HPDE6-E6E7 (cell line): Measurements from ENCODE around the gene WSCD1.

ENCODE experiments used
- DNase-seq: peaks from one replicate; pipeline ENCODE4 v3.0.0; 2011; ENCODE audit warnings: missing footprints; ENCODE audit errors: extremely low spot score

WSCD1 gene

DNA sequence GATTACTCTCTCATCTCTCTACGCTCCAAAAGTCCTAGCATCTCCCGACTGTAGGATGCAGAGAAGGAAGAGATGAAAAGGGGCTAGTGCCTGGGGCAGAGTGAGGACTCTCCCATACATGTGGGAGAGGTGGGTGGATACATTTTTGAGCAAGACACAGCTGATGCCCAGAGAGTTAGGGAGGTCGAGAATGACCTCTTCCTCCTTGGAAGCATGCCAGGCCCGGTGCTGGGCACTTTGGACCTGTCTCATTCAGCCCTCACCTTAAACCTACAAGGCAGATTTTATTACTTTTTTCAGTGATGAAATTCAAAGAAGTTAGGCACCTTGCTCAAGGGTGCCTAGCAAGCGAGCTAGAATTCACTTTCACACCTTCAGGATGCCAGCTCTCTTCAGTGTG is 38.2 kb downstream of the WSCD1 start:
- no peak for DNase-seq

DNA sequence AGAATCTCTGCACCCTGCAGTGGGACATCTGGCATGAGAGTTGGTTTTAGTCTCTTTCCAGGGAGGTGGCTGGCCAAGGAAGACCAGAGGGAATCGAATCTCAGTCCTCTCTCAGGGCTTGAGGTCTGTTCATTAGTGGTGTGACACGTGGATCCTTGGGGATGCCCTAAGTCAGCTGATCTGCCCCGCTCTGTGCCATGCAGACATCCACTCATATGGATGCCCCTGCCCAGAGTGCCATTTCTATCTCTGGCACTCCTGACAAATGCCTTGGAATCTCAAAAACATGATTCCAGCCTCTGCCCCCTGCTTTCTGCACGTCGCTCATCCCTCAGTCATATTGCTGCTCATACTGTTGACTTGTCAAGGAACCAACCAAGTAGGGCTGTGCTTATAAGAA is 38.8 kb downstream of the WSCD1 start:
- no peak for DNase-seq

DNA sequence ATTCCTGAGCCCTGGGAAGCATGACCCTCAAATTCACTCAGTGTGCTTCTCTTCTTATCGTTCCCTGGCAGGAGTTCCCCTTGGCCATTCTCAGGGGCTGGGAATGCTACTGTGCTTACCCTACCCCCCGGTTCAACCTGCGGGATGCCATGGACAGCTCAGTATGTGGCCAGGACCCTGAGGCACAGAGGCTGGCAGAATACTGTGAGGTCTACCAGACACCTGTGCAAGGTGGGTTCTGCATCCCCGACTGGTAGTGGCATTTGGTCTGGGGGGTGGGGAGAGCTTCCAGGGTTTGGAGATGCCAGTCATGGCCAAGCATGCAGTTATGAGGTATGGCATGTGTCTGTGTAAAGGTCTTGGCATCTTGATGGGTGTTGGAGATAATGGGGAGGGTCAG is 39.4 kb downstream of the WSCD1 start:
- DNase-seq, result no peak

DNA sequence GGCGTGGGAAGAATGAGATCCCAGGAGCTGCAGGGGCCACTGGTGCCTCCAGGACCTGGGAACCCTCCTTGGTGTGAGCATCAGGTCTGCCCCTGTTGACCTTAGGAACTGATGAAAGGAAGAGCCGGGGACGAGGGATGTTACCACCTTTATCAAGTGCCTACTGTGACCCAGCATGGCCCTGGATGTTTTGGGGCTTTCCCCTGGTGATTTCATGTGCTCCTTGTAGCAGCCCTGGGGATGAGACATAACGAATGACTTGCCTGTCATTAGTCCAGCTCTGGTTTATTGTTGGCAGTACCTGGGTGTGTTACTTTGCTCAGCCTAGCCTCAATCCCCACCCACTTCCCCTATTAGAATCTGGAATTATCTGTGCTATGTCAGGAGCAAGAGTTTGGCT is 39.9 kb downstream of the WSCD1 start:
- no peak for DNase-seq

DNA sequence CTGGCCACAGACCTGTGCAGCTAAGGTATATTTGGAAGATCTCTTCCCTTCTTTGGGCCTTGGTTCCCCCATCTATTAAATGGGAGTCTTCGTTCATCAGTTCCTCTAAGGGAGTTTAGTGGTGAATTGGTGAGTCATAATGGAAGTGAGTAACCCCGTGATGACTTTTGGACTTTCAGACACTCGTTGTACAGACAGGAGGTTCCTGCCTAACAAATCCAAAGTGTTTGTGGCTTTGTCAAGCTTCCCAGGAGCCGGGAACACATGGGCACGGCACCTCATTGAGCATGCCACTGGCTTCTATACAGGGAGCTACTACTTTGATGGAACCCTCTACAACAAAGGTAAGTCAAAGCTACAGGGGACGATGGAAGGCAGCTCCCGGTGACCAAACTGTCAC is 40.4 kb downstream of the WSCD1 start:
- DNase-seq, result no peak

DNA sequence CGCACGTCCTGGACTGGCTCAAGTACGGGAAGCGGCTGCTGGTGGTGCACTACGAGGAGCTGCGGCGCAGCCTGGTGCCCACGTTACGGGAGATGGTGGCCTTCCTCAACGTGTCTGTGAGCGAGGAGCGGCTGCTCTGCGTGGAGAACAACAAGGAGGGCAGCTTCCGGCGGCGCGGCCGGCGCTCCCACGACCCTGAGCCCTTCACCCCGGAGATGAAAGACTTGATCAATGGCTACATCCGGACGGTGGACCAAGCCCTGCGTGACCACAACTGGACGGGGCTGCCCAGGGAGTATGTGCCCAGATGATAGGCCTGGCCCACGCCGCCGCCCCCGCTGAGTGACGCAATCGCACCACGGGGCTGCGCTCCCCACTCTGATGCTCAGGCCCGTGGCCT is 50.2 kb downstream of the WSCD1 start:
- no peak for DNase-seq

DNA sequence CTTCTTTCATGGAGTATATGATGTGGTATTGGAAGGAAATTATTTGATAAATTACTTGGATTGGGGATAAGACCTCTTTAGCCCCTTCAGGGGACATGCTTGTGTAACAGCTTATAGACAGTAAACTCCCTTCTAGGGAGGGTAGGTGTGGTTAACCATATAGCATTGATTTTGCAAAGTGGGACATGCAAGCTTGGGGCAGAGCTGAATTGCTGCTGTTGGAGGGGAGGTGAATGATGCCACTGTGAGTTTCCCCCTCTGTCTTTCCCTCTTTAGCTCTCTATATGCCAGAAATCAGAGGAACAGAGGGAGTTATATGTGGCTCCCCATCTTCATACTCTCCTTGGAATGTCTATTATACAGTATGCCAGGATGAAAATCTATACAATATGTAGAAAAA is 54.7 kb downstream of the WSCD1 start:
- no peak for DNase-seq

DNA sequence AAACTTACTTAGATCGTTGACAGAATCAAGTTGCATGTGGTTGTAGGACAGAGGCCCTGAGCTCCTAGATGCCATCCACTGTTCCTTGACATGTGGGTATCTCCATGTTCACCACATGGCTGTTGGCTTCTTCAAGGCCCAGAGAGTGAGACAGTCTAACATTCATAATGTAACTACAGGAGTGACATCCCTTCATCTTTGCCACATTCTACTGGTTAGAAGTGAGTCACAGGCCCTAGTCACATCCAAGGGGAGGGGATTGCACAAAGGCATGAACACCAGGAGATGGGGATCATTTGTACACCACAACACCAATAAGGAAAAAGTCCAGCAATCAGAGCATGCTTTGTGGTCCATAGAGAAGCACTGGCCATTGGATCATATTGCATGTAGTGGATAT is 56.6 kb downstream of the WSCD1 start:
- no peak for DNase-seq

DNA sequence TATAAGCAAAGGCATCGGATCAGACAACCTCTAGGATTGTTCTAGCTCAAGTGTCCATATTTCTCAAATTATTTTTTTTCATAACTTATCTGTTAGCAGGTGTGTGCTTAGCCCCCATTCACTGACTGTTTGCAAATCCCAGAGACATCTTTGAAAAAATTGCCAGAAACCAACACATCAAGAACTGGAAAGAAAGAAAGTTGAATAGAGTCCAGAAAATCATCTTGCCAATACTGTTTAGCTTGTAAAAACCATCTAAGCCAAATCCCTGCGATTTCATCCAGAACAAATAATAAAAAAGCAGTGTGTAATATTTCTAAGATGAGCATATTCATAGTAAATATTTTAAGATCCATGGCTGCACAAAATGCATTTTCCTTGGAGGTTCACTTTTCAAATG is 64.5 kb downstream of the WSCD1 start:
- no peak for DNase-seq

DNA sequence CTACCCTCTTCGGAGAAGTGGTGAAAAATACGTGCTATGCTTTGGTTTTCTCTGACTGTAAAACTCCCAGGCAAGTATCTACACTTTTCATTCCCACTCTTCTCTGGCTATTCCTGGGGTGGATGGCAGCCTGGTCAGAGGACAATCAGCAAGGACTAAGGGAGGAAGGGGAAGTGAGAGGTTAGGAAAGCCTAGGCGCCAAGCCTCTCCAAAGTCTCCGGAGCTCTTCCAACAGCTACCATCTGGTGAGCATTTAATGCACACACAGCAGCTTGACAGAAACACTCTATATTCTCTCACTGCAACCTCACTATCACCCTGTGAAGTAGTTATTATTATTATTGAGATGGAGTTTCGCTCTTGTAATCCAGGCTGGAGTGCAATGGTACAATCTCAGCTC is 65.1 kb downstream of the WSCD1 start:
- no peak for DNase-seq

DNA sequence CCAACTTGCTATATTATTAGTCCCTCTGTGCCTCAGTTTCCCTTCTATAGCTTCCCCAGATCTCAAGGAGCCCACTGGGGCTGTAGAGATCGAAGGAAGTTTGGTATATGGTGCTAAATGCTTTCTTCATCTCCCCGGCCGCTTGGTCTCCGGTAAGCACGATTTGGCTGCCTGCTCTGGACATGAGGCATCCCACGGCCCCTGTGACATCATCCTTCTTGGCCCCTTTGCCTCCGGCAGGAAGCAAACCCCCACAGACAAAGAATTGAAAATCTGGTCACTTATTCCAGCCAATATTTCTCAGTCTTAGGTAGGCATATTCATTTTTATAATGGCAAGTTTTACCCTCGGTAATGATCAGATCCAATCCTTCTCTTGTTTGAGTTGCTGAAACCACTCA is 65.8 kb downstream of the WSCD1 start:
- no peak for DNase-seq

DNA sequence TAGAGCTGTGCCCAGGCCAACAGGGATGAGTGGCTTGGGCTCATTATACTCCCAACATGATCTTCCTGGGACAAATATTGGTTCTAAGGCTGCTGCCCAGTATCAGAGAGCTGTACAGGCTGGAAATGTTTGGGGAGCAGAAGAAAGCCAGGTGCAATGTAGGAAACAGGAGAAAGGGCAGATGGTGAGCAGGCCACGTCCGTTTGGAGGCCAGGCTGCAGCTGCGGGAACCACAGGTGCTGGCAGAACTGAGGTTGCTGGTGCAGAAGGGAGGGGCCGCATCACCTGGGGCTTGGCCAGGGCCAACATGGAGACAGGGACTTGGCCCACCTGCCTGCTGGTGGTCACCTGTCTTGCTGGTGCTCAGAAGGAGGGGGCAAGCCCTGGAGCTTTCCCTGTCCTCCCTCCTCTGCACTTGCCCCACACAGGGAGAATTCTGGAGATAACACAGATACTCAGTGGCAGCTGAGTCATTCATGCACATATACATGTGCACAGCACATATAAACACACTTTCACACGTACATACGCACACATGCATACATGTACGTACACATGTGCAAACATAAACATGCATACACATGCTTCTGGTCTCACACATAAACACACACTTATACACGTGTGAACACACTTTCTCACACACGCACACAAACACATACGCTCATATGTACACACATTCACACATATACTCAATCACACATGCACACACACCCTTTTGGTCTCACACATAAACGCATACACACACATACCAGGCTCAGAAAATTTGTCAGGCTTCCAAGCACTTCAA is 67.7 kb downstream of the WSCD1 start:
- no peak for DNase-seq

DNA sequence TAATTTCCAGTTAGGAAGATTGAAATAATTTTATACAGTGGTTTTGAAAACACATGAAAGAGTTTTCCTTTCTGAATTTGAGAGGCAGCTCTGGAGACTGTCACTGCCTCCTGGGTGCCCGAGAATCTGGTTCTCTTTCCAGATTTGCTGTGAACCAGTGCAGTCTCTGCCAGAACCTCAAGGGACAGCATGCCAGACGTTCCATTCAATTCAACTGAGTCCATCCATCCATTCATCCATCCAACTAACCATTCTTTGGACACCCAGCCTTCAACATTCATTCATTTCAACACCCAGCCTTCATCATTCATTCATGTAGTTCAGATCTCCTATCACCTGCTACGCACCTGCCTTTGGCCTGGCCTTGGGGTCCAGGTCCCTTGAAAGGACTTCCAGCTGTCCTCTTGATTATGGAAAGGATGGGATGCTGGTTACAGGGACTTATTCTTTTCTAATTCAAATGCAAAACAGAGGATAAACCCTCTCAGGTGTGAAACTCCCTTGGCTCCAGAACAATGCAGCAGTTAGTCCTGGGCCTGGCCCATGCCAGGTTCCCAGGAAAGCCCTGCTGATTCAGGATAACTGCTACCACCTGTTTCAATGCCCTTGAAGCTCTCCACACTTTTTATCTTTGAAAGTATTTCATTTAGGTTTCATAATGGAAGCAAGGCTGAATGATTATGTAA is 68.7 kb downstream of the WSCD1 start:
- DNase-seq, result no peak

DNA sequence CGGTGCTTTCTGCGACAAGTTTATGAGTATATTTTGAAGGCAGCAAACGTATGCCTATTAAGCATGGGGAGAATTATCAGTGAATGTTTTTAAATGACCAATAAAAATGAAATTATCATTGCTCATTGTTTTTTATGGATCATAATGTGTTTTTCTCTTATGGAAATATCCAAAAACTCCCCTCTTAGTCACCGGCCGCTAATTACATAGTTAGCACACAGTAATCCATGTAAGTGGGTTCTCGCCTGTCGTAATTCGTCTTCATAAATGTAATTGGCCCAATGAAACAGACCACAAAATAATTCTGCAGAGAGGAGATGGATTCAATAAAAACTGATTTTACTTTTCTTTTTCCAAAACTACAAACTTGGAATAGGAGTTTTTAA is 69.3 kb downstream of the WSCD1 start:
- no peak for DNase-seq

DNA sequence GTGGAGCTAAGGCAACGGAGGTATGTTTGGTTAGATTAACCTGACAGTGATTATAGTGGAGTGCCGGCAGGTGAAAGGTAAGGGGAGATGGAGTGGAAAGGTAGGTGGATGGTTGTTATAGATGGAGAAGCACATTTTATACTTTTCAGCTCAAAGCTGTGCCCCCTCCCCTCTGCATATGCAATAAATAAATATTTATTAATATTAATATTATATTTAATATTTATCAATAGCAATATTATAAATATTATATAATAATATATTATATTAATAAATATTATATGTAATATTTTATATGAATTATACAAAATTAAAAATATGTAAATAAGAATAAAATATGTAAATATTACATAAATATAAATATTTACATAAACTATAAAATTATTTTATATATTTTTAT is 70.0 kb downstream of the WSCD1 start:
- DNase-seq, result no peak

DNA sequence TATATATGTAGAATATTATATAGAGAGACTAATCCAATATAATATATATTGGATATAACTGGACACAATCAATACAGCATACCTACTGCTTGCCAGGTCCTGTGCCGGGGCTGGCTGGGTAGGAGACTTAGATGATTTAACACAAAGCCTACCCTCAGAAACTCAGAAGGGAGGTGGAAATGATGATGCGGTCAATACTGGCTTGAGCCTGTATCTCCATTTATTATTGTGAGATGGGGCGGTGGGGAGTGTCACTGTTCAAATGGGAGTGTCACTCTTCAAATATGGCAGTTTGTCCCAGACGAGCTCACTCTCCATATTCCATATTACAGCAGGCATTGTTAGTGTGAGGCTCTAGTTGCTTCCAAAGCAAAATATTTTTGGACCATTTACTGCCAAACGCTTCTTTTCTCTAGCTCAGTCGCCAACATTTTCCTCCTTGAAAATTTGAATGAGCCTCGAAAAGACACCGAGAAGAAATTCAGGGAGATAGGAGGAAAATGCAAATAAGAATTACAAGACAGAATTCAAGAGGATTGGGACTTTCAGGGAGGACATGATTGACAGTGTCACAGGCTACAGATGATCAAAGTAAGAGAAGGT is 70.7 kb downstream of the WSCD1 start:
- DNase-seq, result no peak

DNA sequence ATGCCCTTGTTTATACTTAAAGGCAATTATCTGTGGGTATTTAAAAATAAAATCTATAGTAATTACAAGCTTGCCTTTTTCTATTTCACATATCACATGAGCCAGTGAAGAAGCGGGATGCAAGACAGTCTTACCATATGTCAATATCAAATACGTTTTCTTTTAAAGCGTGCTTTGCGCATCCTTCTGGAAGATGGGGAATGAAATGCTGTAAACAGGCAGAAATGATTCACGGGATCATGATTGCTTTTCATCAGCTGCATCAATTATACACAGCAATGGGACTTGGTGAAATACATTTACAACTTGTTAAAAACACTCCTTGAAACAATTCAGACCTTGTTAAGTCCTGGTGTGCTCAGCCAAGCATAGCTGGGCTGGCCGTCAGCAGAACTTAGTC is 72.5 kb downstream of the WSCD1 start:
- no peak for DNase-seq

DNA sequence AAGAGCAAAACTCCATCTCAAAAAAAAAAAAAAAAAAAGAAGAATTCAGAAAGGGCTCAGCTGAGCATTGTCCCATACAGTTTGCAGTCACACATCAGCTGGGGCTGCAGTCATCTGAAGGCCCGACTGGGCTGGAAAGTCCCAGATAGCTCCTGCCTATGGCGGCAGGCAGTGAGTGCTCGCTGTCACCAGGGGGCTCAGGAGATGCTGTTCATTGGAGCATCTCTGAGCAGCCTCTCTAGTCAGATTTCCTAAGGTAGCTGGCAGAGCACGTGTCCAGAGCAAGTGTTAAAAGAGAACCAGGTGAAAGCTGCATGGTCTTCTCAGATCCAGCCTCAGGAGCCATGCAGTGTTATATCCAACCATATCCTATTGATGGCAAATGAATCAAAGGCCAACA is 75.8 kb downstream of the WSCD1 start:
- DNase-seq, result no peak

DNA sequence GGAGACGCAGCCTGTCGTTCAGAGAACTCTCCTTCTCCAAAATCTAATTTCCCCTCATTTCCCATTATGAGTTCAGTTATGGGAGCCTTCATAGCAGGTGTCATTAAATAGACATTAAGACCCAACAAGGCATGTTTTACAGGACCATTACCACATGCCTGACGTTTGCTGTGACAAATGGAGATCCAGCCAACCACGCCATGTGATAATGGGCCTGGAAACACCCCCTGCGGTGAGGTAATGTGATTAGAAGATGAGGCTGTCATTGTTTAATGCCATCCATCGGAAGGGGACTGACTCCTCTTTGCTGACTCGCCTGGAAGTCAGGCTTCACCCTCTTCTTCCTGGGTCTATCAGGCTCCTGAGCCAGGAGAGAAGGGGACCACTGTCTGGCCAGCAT is 76.9 kb downstream of the WSCD1 start:
- no peak for DNase-seq

DNA sequence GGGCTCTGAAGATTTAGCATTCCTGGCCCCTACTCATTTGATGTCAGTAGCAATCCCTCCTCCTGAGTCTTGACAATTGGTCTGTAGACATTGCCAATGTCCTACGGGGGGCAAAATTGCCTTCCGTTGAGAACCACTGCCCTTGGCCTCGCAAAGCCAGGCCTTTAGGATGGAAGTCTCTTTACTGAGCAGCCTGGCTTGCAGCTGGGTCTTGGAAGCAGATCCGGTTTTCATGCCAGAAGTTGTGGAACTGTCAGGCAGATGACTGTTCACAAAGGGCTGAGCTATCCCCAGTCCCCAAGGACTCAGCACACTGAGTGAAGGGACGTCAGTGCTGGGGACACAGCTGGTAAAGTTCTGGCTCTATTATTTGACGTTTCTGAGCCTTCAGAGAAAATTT is 83.2 kb downstream of the WSCD1 start:
- DNase-seq, result no peak

DNA sequence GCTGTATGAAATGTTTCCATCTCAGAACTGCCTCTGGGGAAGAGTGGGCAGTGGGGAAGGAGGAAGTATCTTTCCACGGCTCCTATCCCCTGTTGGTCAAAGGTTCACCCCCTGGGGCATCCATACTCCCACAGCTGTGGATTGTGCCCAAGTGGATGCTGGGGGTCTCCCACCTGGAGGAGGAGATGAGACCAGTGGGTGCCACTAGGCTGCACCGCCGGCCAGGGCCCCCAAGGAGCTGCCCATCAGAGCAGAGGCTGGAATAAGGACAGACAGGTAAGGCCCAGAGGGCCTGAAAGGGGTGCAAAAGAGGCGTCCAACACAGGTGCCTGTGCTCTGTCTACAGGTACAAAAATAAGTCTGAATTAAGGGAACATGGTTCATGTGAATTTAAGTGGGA is 87.5 kb downstream of the WSCD1 start:
- DNase-seq, result no peak

DNA sequence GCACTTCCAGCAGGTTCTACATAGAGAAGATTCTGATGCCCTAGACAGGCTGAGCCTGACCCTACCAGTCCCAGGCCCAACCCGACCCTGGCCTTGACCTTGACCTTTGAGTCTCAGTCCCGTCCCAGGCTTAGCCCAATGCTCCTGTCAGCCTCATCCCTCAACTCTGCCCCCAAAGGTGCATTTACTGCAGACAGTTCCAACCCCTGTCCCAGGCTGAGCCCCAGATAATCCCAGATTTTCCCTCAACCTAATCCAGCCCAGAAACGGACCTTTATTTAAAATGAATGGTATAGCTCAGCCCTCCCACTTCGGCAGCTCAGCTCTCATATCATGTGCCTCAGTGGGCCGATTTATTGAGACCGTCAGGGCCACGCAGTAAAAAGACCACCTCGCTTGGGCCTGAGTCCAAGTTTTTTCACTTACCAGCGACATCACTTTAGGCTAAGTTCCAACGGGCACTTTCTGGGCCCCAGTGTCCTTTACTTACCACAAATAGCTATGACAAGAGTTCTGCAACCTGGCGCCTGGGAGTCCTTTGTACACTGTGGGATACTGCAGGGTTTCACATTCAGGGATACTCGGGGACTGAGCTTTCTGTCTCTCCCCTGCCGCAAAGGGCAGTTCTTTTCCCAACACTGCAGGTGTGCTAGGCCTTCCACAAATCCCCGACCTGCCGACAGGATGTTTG is 89.5 kb downstream of the WSCD1 start:
- DNase-seq, result no peak

DNA sequence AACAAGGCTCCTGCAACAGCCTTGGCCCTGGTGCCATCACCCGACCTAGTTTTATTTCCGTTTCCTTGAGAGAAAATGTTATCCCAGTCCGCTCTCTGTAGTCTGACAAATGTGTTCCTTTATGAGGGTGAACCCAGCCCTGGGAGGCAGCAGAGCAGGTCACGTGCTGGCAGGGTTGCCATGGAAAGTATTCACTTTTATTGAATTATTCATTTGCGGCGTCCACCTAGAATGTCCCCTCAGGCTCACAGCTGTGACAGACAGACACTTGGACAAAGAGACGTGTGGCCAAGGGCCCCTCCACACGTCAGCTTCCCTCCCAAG is 90.0 kb downstream of the WSCD1 start:
- DNase-seq, result no peak
